Right lobe of liver (tissue), 6 donors: ENCODE data around the gene TLE3. TPM values are rescaled to one million over a fixed set of nuclear protein-coding genes. Genes with fewer than 3 reads are reported as not detected.
A peak's percentile ranks its signal among the peaks of the same experiment; 100 is the strongest.

Experiments used
- ATAC-seq, 4 donors: fragments of 200-7000 bp; cut with Tn5 transposase; one replicate each; pipeline ENCODE4 v1.9.1; 2020; ENCODE audit warnings: mild to moderate bottlenecking in 4 of 4, moderate library complexity in 4 of 4
- DNase-seq, 3 donors: peaks; one replicate each; pipeline ENCODE4 v3.0.0-alpha.2; 2020
- H3K27ac ChIP-seq, 3 donors: fragments of 200-600 bp; one replicate each; pipeline ENCODE4 v1.8.0; 2022
- H3K27me3 ChIP-seq, 2 donors: fragments of 200-600 bp; one replicate each; pipeline ENCODE4 v1.8.0; 2022
- H3K36me3 ChIP-seq, 4 donors: fragments of 200-600 bp; sonication (generic) in 1 of 4; one replicate each; pipeline versions ENCODE4 v1.5.1 to v1.8.0; 2017 to 2022; ENCODE audit warnings: control low read depth in 1 of 4
- H3K4me1 ChIP-seq, 4 donors: fragments of 200-600 bp; sonication (generic) in 1 of 4; one replicate each; pipeline versions ENCODE4 v1.5.1 to v1.8.0; 2017 to 2022; ENCODE audit warnings: control low read depth in 1 of 4
- H3K4me3 ChIP-seq, 3 donors: fragments of 200-600 bp; one replicate each; pipeline ENCODE4 v1.8.0; 2022
- H3K9me3 ChIP-seq, 4 donors: fragments of 200-600 bp; sonication (generic) in 1 of 4; one replicate each; pipeline versions ENCODE4 v1.5.1 to v1.8.0; 2017 to 2022; ENCODE audit warnings: control low read depth in 1 of 4
- CTCF ChIP-seq, 4 donors: fragments of 200-600 bp in 3 of 4; fragments of 450-650 bp in 1 of 4; IDR thresholded peaks; one replicate each; pipeline versions ENCODE4 v1.5.1 to v1.8.0; 2016 to 2022; ENCODE audit warnings: antibody characterized with exemption in 4 of 4, mild to moderate bottlenecking in 2 of 4
- POLR2A ChIP-seq: fragments of 450-650 bp; IDR thresholded peaks from one replicate; pipeline ENCODE4 v1.6.1; 2017; ENCODE audit warnings: antibody characterized with exemption, mild to moderate bottlenecking
- WGBS: methylation state at CpG from one replicate; pipeline ENCODE4 v1.1.6; 2018; ENCODE audit warnings: low coverage, low lambda C conversion rate; ENCODE audit not compliant: insufficient coverage; ENCODE audit errors: missing lambda C conversion rate; 5-methylcytosine and 5-hydroxymethylcytosine counted together
- intact Hi-C, 2 donors: fragments of 100-400 bp; cut with DNase I; formaldehyde crosslinking; loops; one replicate each; pipeline versions ENCODE4 v1.11.2 to v1.14.1; 2022
- total RNA-seq, 6 experiments: library from RNA; depleted of rRNA in 2 of 6; stranded (reverse); fragments of >200 nt in 2 of 6; fragmentation: NEBNext Ultra II Directional in 3 of 6; extraction: Animal tissue kit (Norgen Biotek cat#: 25700) in 3 of 6; gene quantifications; one replicate each; pipeline versions ENCODE4 v1.1.0 to v1.2.4, GENCODE V29; 2016 to 2023
- donor health status: DM: no; HTN: yes; CAD: no.
- donor health status: DM: no; HTN: no; CAD: no.
- donor health status: DM: no; HTN: no; CAD: no.
- donor health status: DM: no; HTN: yes; CAD: no.
- donor health status: DM: no; HTN: yes; CAD: no.

Gene TLE3
- total RNA-seq, 6 experiments from 2014 or later, result 8.9 to 38.2 (median 21.2) TPM

GRCh38 chr15:70093481-70094319 is 4.0 kb downstream of the TLE3 start:
- peak in 3 of 4 donors; percentile 11 to 43 (median 12) for ATAC-seq
- no peak for DNase-seq
- H3K9me3 ChIP-seq, result no peaks in the 10 kb centered on the region
- H3K27ac ChIP-seq, result peak overlapping the region in 1 of 3 donors; percentile 70
- TF ChIP-seq POLR2A, result no peak
- no peak for TF ChIP-seq CTCF (IDR thresholded peaks at IDR 0.05)
- H3K4me3 ChIP-seq, result peak overlapping the region in 1 of 3 donors; percentile 10
- no peaks in the 10 kb centered on the region for H3K27me3 ChIP-seq
- H3K4me1 ChIP-seq, result peaks cover 0 to 62% (median 25%) of the 10 kb centered on the region in 4 donors
- peaks cover 0 to 6% (median 0%) of the 10 kb centered on the region in 4 donors for H3K36me3 ChIP-seq
- intact Hi-C loops, result no loop called here
- 31% methylated on average over 8 of the region's 11 CpGs for WGBS

- 48% methylated on average over 2 of the region's 3 CpGs for WGBS
- no peak overlapping the region for H3K4me3 ChIP-seq
- ATAC-seq (no peak), DNase-seq (no peak)
- H3K9me3 ChIP-seq, result no peaks in the 10 kb centered on the region
- no peaks in the 10 kb centered on the region for H3K27me3 ChIP-seq
- H3K27ac ChIP-seq, result peak overlapping the region in 1 of 3 donors; percentile 70
- intact Hi-C loops, result no loop called here
- TF ChIP-seq CTCF (IDR thresholded peaks at IDR 0.05) (no peak), POLR2A (no peak)
- H3K36me3 ChIP-seq, result peaks cover 0 to 6% (median 0%) of the 10 kb centered on the region in 4 donors
- peaks cover 0 to 56% (median 22%) of the 10 kb centered on the region in 4 donors for H3K4me1 ChIP-seq
Observed at GRCh38 chr15:70093070-70093469, 4.6 kb downstream of the TLE3 start.

GRCh38 chr15:70092464-70093027 is 5.2 kb downstream of the TLE3 start:
- WGBS, result 82% methylated on average over 6 of the region's 6 CpGs
- peaks cover 0 to 55% (median 22%) of the 10 kb centered on the region in 4 donors for H3K4me1 ChIP-seq
- ATAC-seq, result no peak
- H3K9me3 ChIP-seq, result no peaks in the 10 kb centered on the region
- no peak for TF ChIP-seq POLR2A
- no peak for TF ChIP-seq CTCF (IDR thresholded peaks at IDR 0.05)
- no peak overlapping the region for H3K4me3 ChIP-seq
- intact Hi-C loops, result no loop called here
- peak overlapping the region in 1 of 3 donors; percentile 70 for H3K27ac ChIP-seq
- H3K27me3 ChIP-seq, result no peaks in the 10 kb centered on the region
- peak in 1 of 3 donors; percentile 2 for DNase-seq
- H3K36me3 ChIP-seq, result peaks cover 0 to 6% (median 0%) of the 10 kb centered on the region in 4 donors

- intact Hi-C loops, result no loop called here
- WGBS, result 48% methylated on average over 9 of the region's 12 CpGs
- H3K4me3 ChIP-seq, result no peak overlapping the region
- H3K9me3 ChIP-seq, result no peaks in the 10 kb centered on the region
- TF ChIP-seq CTCF (IDR thresholded peaks at IDR 0.05) (no peak), POLR2A (no peak)
- peak overlapping the region in 2 of 3 donors; percentile 24 to 70 for H3K27ac ChIP-seq
- ATAC-seq, result peak; percentile 57 to 68 (median 62)
- H3K36me3 ChIP-seq, result peaks cover 0 to 6% (median 2%) of the 10 kb centered on the region in 4 donors
- peaks cover 0 to 55% (median 22%) of the 10 kb centered on the region in 4 donors for H3K4me1 ChIP-seq
- H3K27me3 ChIP-seq, result no peaks in the 10 kb centered on the region
- peak; percentile 29 to 73 (median 70) for DNase-seq
Observed at GRCh38 chr15:70091726-70092463, 5.8 kb downstream of the TLE3 start.
